ENCODE results near the gene RNASEH2A.

Gene RNASEH2A

DNA sequence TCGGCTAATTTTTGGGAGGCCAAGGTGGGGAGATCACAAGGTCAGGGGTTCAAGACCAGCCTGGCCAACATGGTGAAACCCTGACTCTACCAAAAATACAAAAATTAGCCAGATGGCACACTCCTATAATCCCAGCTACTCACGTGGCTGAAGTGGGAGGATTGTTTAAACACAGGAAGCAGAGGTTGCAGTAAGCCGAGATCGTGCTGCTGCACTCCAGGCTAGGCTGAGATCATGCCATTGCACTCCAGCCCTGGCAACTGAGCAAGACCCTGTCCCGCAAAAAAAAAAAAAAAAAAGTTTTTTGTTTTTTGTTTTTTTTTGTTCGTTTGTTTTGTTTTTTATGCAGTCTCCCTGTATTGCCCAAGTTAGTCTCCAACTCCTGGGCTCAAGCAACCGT is 53.2 kb downstream of the RNASEH2A start:
- no peak for TF ChIP-seq ZFX (IDR thresholded peaks at IDR 0.05; ENCODE audit: borderline replicate concordance)
- TF ChIP-seq CTCF (IDR thresholded peaks at IDR 0.05) = no peak
- no peak overlapping the region for H3K27ac ChIP-seq
